Nephron (organoid): ENCODE measurements around the gene PRKAR1A.
A peak's percentile ranks its signal among the peaks of the same experiment; 100 is the strongest.

Experiments
- H3K27ac Mint-ChIP-seq, 3 experiments: 2 replicates each; pipeline ENCODE4 v1.8.0; 2020; ENCODE audit warnings: mixed read lengths in 3 of 3, mild to moderate bottlenecking in 2 of 3, moderate library complexity in 1 of 3
- H3K27me3 Mint-ChIP-seq: 2 replicates; pipeline ENCODE4 v1.8.0; 2021; ENCODE audit warnings: low read depth, mild to moderate bottlenecking, moderate library complexity, mixed read lengths
- H3K36me3 Mint-ChIP-seq: 2 replicates; pipeline ENCODE4 v1.8.0; 2020; ENCODE audit warnings: low read depth, mixed read lengths
- H3K4me1 Mint-ChIP-seq: 2 replicates; pipeline ENCODE4 v1.8.0; 2020; ENCODE audit warnings: mixed read lengths
- H3K4me3 Mint-ChIP-seq, 3 experiments: 2 replicates each; pipeline ENCODE4 v1.8.0; 2020; ENCODE audit warnings: mild to moderate bottlenecking in 3 of 3, mixed read lengths in 3 of 3, moderate library complexity in 2 of 3
- H3K9me3 Mint-ChIP-seq: 2 replicates; pipeline ENCODE4 v1.8.0; 2020; ENCODE audit warnings: mixed read lengths
- TF ChIP-seq, protein P1 (sequence below), 3 experiments: fragments of 200-600 bp; sonication (generic); IDR thresholded peaks; one replicate each; pipeline ENCODE4 v1.5.0; 2021; ENCODE audit warnings: antibody characterized with exemption in 3 of 3; ENCODE audit not compliant: unreplicated experiment in 3 of 3

PRKAR1A gene

DNA sequence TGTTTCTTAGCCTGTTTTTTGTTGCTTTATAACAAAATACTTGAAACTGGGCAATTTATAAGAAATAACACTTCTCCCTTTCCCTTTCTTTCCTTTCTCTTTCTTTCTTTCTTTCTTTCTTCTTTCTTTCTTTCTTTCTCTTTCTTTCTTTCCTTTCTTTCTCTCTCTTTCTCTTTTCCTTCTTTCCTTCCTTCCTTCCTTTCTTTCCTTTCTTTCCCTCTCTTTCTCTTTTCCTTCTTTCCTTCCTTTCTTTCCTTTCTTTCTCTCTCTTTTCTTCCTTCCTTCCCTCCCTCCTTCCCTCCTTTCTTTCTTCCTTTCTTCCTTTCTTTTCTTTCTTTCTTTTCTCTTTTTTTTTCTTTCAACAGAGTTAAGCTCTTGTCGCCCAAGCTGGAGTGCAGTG, 61.1 kb downstream of the PRKAR1A start:
- Mint-ChIP-seq H3K4me3 (no peak overlapping the region), H3K36me3 (no peaks in the 10 kb centered on the region), H3K4me1 (peaks cover 31% of the 10 kb centered on the region), H3K27me3 (peaks cover 51% of the 10 kb centered on the region), H3K9me3 (no peaks in the 10 kb centered on the region), H3K27ac (no peak overlapping the region)
- TF ChIP-seq, protein P1, sequence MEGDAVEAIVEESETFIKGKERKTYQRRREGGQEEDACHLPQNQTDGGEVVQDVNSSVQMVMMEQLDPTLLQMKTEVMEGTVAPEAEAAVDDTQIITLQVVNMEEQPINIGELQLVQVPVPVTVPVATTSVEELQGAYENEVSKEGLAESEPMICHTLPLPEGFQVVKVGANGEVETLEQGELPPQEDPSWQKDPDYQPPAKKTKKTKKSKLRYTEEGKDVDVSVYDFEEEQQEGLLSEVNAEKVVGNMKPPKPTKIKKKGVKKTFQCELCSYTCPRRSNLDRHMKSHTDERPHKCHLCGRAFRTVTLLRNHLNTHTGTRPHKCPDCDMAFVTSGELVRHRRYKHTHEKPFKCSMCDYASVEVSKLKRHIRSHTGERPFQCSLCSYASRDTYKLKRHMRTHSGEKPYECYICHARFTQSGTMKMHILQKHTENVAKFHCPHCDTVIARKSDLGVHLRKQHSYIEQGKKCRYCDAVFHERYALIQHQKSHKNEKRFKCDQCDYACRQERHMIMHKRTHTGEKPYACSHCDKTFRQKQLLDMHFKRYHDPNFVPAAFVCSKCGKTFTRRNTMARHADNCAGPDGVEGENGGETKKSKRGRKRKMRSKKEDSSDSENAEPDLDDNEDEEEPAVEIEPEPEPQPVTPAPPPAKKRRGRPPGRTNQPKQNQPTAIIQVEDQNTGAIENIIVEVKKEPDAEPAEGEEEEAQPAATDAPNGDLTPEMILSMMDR (IDR thresholded peaks at IDR 0.05; ENCODE audit: unreplicated experiment in 3 of 3), result no peak

GRCh38 chr17:68576137-68576536, 63.9 kb downstream of the PRKAR1A start:
- Mint-ChIP-seq H3K36me3 (no peaks in the 10 kb centered on the region), H3K27me3 (peaks cover 60% of the 10 kb centered on the region), H3K27ac (peak overlapping the region in 1 of 3 experiments; percentile 57), H3K9me3 (no peaks in the 10 kb centered on the region), H3K4me3 (no peak overlapping the region), H3K4me1 (peaks cover 38% of the 10 kb centered on the region)
- TF ChIP-seq, protein P1 (IDR thresholded peaks at IDR 0.05; ENCODE audit: unreplicated experiment in 3 of 3), result no peak

GRCh38 chr17:68576811-68577496, 64.7 kb downstream of the PRKAR1A start:
- no peak overlapping the region for H3K4me3 Mint-ChIP-seq
- TF ChIP-seq, protein P1 (IDR thresholded peaks at IDR 0.05; ENCODE audit: unreplicated experiment in 3 of 3), result no peak
- peaks cover 61% of the 10 kb centered on the region for H3K27me3 Mint-ChIP-seq
- no peaks in the 10 kb centered on the region for H3K36me3 Mint-ChIP-seq
- peak overlapping the region in 2 of 3 experiments; percentile 36 to 86 for H3K27ac Mint-ChIP-seq
- no peaks in the 10 kb centered on the region for H3K9me3 Mint-ChIP-seq
- peaks cover 35% of the 10 kb centered on the region for H3K4me1 Mint-ChIP-seq

DNA sequence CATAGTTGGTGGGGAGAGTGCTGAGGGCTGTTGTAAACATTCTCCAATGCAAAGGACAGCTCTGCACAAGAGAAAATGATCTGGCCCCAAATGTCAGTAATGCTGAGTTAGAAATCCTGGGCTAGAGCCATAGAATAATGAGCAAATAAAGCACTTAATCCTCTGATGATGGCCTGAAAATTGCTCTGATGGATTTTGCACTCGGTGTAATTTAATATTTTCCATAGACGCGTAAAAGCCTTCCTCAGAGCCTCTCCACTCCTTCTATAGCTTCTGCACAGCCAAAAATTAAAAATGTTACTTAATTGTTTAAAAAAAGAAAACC, 65.2 kb downstream of the PRKAR1A start:
- H3K27ac Mint-ChIP-seq, result peak overlapping the region in 2 of 3 experiments; percentile 36 to 86

DNA sequence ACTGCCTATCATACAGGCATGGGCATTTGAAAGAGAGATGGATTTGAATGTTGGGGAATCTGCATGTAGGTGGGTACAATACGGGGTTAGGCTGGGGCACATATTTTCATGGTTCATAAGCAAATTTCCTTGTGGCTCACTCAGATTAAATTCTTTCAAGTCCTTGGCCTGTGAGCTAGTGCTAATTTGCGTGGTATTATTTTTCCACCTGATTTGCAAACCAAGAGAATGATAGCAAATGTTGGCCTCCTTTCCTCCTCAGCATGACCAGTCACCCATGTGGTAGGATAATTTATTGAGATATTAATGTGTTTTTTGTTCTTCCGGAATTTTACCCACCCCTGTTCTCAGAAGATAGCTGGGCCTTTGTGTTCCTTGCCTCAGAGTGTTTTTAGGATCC, 66.0 kb downstream of the PRKAR1A start:
- Mint-ChIP-seq H3K36me3 (no peaks in the 10 kb centered on the region), H3K4me3 (peak overlapping the region in 1 of 3 experiments; percentile 8), H3K27me3 (peaks cover 69% of the 10 kb centered on the region), H3K9me3 (no peaks in the 10 kb centered on the region), H3K27ac (peak overlapping the region in 1 of 3 experiments; percentile 27), H3K4me1 (peaks cover 41% of the 10 kb centered on the region)
- TF ChIP-seq, protein P1 (IDR thresholded peaks at IDR 0.05; ENCODE audit: unreplicated experiment in 3 of 3), result no peak

More for the DNA sequence above, 65.2 kb downstream of the PRKAR1A start:
- Mint-ChIP-seq H3K36me3 (no peaks in the 10 kb centered on the region), H3K4me3 (no peak overlapping the region), H3K9me3 (no peaks in the 10 kb centered on the region), H3K4me1 (peaks cover 39% of the 10 kb centered on the region), H3K27me3 (peaks cover 66% of the 10 kb centered on the region)
- TF ChIP-seq, protein P1 (IDR thresholded peaks at IDR 0.05; ENCODE audit: unreplicated experiment in 3 of 3), result no peak
